Neuronal stem cell (in vitro differentiated cells): ENCODE data around the gene PLA2G4A. TPM values are rescaled to one million over a fixed set of nuclear protein-coding genes. Genes with fewer than 3 reads are reported as not detected.

Experiments used
- DNase-seq: peaks from one replicate; pipeline ENCODE4 v3.0.0-alpha.2; 2013; ENCODE audit warnings: low spot score
- H2AFZ ChIP-seq: one replicate; pipeline ENCODE4 v1.6.1; 2013; ENCODE audit warnings: mild to moderate bottlenecking, low read length, inconsistent platforms
- H2AK5ac ChIP-seq: 2 replicates; pipeline ENCODE4 v1.6.1; 2013; ENCODE audit warnings: low read depth, mild to moderate bottlenecking, inconsistent platforms, low read length, moderate library complexity, mixed read lengths
- H2BK120ac ChIP-seq: 2 replicates; pipeline ENCODE4 v1.6.1; 2013; ENCODE audit warnings: low read depth, mild to moderate bottlenecking, inconsistent platforms, low read length, moderate library complexity, mixed read lengths
- H2BK12ac ChIP-seq: one replicate; pipeline ENCODE4 v1.6.1; 2013; ENCODE audit warnings: low read length, inconsistent platforms
- H2BK15ac ChIP-seq: 2 replicates; pipeline ENCODE4 v1.6.1; 2013; ENCODE audit warnings: mild to moderate bottlenecking, low read length, inconsistent platforms, mixed read lengths
- H2BK5ac ChIP-seq: one replicate; pipeline ENCODE4 v1.6.1; 2013; ENCODE audit warnings: inconsistent platforms, mild to moderate bottlenecking, low read length, moderate library complexity
- H3K14ac ChIP-seq: one replicate; pipeline ENCODE4 v1.6.1; 2013; ENCODE audit warnings: low read length, inconsistent platforms
- H3K18ac ChIP-seq: 2 replicates; pipeline ENCODE4 v1.6.1; 2013; ENCODE audit warnings: low read length, inconsistent platforms
- H3K23ac ChIP-seq: 2 replicates; pipeline ENCODE4 v1.6.1; 2013; ENCODE audit warnings: low read depth, mild to moderate bottlenecking, mixed read lengths, low read length, inconsistent platforms; ENCODE audit not compliant: poor library complexity
- H3K27ac ChIP-seq: replicated peaks from 3 replicates; pipeline ENCODE4 v1.5.1; 2013; ENCODE audit warnings: low read length, inconsistent platforms
- H3K27me3 ChIP-seq, 3 experiments: 2 replicates each; pipeline ENCODE4 v1.6.1; 2013; ENCODE audit warnings: low read length in 3 of 3, mild to moderate bottlenecking in 2 of 3, inconsistent platforms in 1 of 3, low read depth in 1 of 3, mixed read lengths in 1 of 3, moderate library complexity in 1 of 3; ENCODE audit not compliant: control insufficient read depth in 3 of 3, insufficient read depth in 3 of 3
- H3K36me3 ChIP-seq, 2 donors: replicated peaks in 1 of 2; 2 replicates each; pipeline ENCODE4 v1.6.1; 2013; ENCODE audit warnings: low read length in 2 of 2; ENCODE audit not compliant: control insufficient read depth in 2 of 2, insufficient read depth in 2 of 2
- H3K4ac ChIP-seq: 2 replicates; pipeline ENCODE4 v1.6.1; 2013; ENCODE audit warnings: inconsistent platforms, mild to moderate bottlenecking, low read length, moderate library complexity
- H3K4me1 ChIP-seq, 2 donors: 1 replicate in 1 of 2; 2 replicates in 1 of 2; pipeline ENCODE4 v1.6.1; 2013; ENCODE audit warnings: low read length in 2 of 2, low read depth in 1 of 2; ENCODE audit not compliant: control insufficient read depth in 2 of 2, insufficient read depth in 1 of 2
- H3K4me2 ChIP-seq: one replicate; pipeline ENCODE4 v1.6.1; 2013; ENCODE audit warnings: mild to moderate bottlenecking, low read length, inconsistent platforms; ENCODE audit not compliant: insufficient read depth, poor library complexity, severe bottlenecking
- H3K4me3 ChIP-seq, 2 donors: 2 replicates each; pipeline ENCODE4 v1.5.1; 2013; ENCODE audit warnings: low read length in 2 of 2, mild to moderate bottlenecking in 2 of 2, inconsistent platforms in 1 of 2, moderate library complexity in 1 of 2
- H3K79me1 ChIP-seq: one replicate; pipeline ENCODE4 v1.6.1; 2013; ENCODE audit warnings: low read depth, mild to moderate bottlenecking, inconsistent platforms, low read length, moderate library complexity
- H3K9ac ChIP-seq: one replicate; pipeline ENCODE4 v1.6.1; 2013; ENCODE audit warnings: mild to moderate bottlenecking, low read depth, low read length, inconsistent platforms; ENCODE audit not compliant: poor library complexity
- H3K9me3 ChIP-seq, 2 donors: replicated peaks in 1 of 2; 2 replicates each; pipeline versions ENCODE3 to v1.6.1; 2013; ENCODE audit warnings: low read length in 2 of 2, mild to moderate bottlenecking in 2 of 2, inconsistent platforms in 1 of 2, low read depth in 1 of 2, mixed read lengths in 1 of 2, moderate library complexity in 1 of 2; ENCODE audit not compliant: control insufficient read depth in 2 of 2, insufficient read depth in 1 of 2
- H4K8ac ChIP-seq: one replicate; pipeline ENCODE4 v1.6.1; 2013; ENCODE audit warnings: low read depth, mild to moderate bottlenecking, inconsistent platforms, low read length, moderate library complexity
- H4K91ac ChIP-seq: one replicate; pipeline ENCODE4 v1.6.1; 2013; ENCODE audit warnings: low read length, low read depth, mild to moderate bottlenecking, inconsistent platforms; ENCODE audit not compliant: poor library complexity
- WGBS, 2 donors: extraction: QIAGEN DNeasy Blood & Tissue Kit; methylation state at CpG; one replicate each; pipeline ENCODE4 v1.1.7; 2013; ENCODE audit warnings: missing lambda C conversion rate in 2 of 2, mixed read lengths in 1 of 2; ENCODE audit not compliant: insufficient read length in 2 of 2, insufficient replicate concordance in 1 of 2; ENCODE audit errors: extremely low coverage in 2 of 2; 5-methylcytosine and 5-hydroxymethylcytosine counted together
- polyA plus RNA-seq, 2 experiments: library from polyadenylated mRNA; stranded (reverse); fragments of 200-250 nt; gene quantifications; one replicate each; pipeline ENCODE4 v1.2.3, GENCODE V29; 2013

PLA2G4A gene
- 0.77 TPM for polyA plus RNA-seq (2013, experiment 1 of 2)
- 0.86 TPM for polyA plus RNA-seq (2013, experiment 2 of 2)

DNA sequence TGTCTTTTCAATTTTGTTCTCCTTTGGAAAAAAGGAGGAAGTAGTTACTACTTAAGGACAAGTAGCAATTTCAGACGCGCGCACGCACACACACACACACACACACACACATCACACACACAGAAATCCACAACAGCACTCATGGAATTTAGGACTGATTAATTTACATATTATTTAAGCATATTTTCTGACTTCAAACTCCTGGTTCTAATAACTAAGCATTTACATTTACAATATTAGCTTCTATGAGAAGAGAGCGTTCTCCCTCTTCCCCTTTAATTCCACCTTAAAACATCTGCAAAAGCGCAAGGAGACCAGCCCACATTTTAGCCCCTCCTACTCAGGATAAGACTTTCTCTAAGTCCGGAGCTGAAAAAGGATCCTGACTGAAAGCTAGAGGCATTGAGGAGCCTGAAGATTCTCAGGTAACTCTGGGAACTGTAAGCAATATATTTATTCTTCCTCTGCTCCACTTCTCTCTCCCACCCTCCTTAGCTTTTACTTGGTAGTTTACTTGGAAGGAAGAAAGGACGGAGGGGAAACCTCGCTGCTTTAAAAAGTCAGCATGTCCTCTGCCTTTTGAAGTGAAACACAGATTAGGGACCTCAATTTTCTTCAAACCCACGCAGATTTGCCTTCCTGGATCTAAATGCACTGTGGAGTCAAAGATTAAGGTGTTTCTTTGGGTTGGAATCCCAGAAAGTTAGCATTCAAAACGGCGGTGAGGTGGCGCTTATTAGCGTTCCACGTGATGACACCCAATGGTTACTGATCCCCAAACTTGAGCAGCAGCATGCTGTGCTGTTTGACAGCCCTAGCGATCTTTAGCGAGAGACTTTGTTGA is at the start of gene PLA2G4A:
PLA2G4A (plus strand) TSS at position 339 of the 844 bp plus-strand sequence. CDS start 25,406 bp downstream, outside the sequence.
- WGBS, 2 donors, result no CpG with 5 or more reads among the region's 17 CpGs
- no peak for DNase-seq
- no peaks in the 10 kb centered on the region for H3K36me3 ChIP-seq

DNA sequence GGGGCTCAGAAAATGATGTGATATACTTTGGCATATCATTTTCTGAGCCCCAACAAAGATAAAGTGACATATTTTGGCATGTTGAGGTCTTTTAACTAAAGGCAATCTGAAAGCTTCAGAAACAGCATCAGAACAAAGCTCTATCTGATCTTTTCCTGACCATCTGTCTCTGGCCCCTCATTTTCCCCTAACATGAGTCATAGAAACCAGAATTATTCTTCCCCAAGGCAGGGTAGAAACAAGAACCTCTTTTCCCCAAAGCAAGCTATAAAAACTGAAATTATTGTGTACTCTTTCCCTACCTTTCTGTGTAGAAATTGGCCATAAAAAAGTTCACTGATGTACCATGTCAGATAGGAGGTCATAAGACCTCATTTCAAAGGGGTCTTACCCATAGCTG is 48.7 kb upstream of the PLA2G4A start:
- no peak for DNase-seq
- no peaks in the 10 kb centered on the region for H3K4me1 ChIP-seq
- H3K36me3 ChIP-seq, result no peaks in the 10 kb centered on the region
- H4K8ac ChIP-seq, result no peak overlapping the region
- H2BK12ac ChIP-seq, result no peak overlapping the region
- H4K91ac ChIP-seq, result no peak overlapping the region
- H3K9ac ChIP-seq, result no peak overlapping the region
- H2AFZ ChIP-seq, result no peak overlapping the region
- H3K4me3 ChIP-seq, result no peak overlapping the region
- no peak overlapping the region for H2BK120ac ChIP-seq
- H2AK5ac ChIP-seq, result no peak overlapping the region
- no peaks in the 10 kb centered on the region for H3K79me1 ChIP-seq
- H3K27ac ChIP-seq, result no peak overlapping the region
- no peak overlapping the region for H3K4me2 ChIP-seq
- no peak overlapping the region for H3K18ac ChIP-seq
- H2BK5ac ChIP-seq, result no peak overlapping the region
- no peaks in the 10 kb centered on the region for H3K27me3 ChIP-seq
- no peak overlapping the region for H3K14ac ChIP-seq
- H3K4ac ChIP-seq, result no peak overlapping the region
- no peaks in the 10 kb centered on the region for H3K9me3 ChIP-seq
- H3K23ac ChIP-seq, result no peak overlapping the region
- no peak overlapping the region for H2BK15ac ChIP-seq

More for the DNA sequence above, at the start of gene PLA2G4A:
- no peak within 1 kb of the TSS for H3K27ac ChIP-seq
- no peak within 1 kb of the TSS for H3K9ac ChIP-seq
- H4K8ac ChIP-seq, result no peak within 1 kb of the TSS
- H3K14ac ChIP-seq, result no peak within 1 kb of the TSS
- H3K79me1 ChIP-seq, result no peaks in the 10 kb centered on the region
- no peak within 1 kb of the TSS for H2BK12ac ChIP-seq
- peak within 1 kb of the TSS; percentile 92 for H2AFZ ChIP-seq
- H3K4me1 ChIP-seq, result peaks cover 0 to 2% of the 10 kb centered on the region in 2 donors
- peak within 1 kb of the TSS; percentile 26 to 68 for H3K4me3 ChIP-seq
- no peak within 1 kb of the TSS for H2BK15ac ChIP-seq
- no peak within 1 kb of the TSS for H3K23ac ChIP-seq
- no peak within 1 kb of the TSS for H2BK5ac ChIP-seq
- peak within 1 kb of the TSS; percentile 60 for H3K4me2 ChIP-seq
- H3K9me3 ChIP-seq, result no peaks in the 10 kb centered on the region
- H2AK5ac ChIP-seq, result no peak within 1 kb of the TSS
- H3K18ac ChIP-seq, result no peak within 1 kb of the TSS
- no peak within 1 kb of the TSS for H2BK120ac ChIP-seq
- peaks cover 0 to 3% (median 0%) of the 10 kb centered on the region in 3 experiments for H3K27me3 ChIP-seq
- no peak within 1 kb of the TSS for H3K4ac ChIP-seq
- no peak within 1 kb of the TSS for H4K91ac ChIP-seq

DNA sequence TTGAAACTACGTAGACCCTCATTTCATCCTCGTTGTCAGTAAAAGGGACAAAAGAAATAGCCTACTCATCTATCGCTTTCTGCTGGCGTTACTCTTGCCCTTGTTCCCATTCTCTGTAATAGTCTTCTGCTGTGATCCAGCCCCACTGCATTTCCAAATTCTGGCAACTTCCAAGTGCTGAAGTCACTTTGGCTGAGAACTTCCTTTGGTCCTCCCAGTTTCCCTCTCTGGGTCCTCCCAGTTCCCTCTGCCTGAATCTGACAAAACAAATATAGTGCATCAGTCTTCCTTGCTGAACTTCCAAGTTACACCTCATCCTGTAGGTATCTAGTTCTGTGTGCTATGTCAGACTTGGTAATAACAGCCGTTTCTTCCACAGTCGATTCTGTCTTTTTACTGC is 47.0 kb upstream of the PLA2G4A start:
- Histone ChIP-seq H3K14ac (no peak overlapping the region), H3K9ac (no peak overlapping the region)
- no CpG with 5 or more reads among the region's 6 CpGs for WGBS, 2 donors

DNA sequence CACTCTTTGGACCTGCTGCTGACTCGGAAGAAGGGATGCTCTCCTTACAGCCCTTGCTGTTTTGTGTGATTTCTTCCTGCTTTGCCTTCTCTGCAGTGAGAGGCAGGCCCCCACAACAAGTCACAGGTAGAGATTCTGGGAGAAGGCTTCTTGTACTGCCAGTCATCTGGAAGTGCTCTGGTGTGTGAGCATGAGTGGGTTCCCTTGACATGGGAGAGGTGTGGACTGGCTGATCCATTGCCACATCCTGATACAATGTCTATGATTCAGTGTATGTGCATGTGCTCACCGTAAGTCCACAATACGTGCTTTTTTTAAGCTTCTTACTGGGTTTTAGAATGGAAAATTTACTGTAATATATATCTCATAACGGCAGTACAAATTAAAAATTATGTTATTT is 46.0 kb upstream of the PLA2G4A start:
- H3K36me3 ChIP-seq, result no peaks in the 10 kb centered on the region

More for the DNA sequence above, 47.0 kb upstream of the PLA2G4A start:
- Histone ChIP-seq H2BK12ac (no peak overlapping the region), H3K9me3 (no peaks in the 10 kb centered on the region), H3K4me1 (no peaks in the 10 kb centered on the region), H3K79me1 (no peaks in the 10 kb centered on the region), H3K36me3 (no peaks in the 10 kb centered on the region), H3K23ac (no peak overlapping the region), H3K4me2 (no peak overlapping the region), H3K4me3 (no peak overlapping the region), H3K27me3 (no peaks in the 10 kb centered on the region), H3K27ac (no peak overlapping the region), H3K4ac (no peak overlapping the region), H4K91ac (no peak overlapping the region), H2BK5ac (no peak overlapping the region), H4K8ac (no peak overlapping the region), H3K18ac (no peak overlapping the region), H2AFZ (no peak overlapping the region), H2AK5ac (no peak overlapping the region), H2BK120ac (no peak overlapping the region), H2BK15ac (no peak overlapping the region)
- no peak for DNase-seq

More for the DNA sequence above, 46.0 kb upstream of the PLA2G4A start:
- Histone ChIP-seq H3K79me1 (no peaks in the 10 kb centered on the region), H2AFZ (no peak overlapping the region), H3K27me3 (no peaks in the 10 kb centered on the region), H2AK5ac (no peak overlapping the region), H2BK120ac (no peak overlapping the region), H3K14ac (no peak overlapping the region), H3K9me3 (no peaks in the 10 kb centered on the region), H3K18ac (no peak overlapping the region), H3K9ac (no peak overlapping the region), H4K91ac (no peak overlapping the region), H3K4me3 (no peak overlapping the region), H2BK12ac (no peak overlapping the region), H4K8ac (no peak overlapping the region), H2BK15ac (no peak overlapping the region), H3K4me2 (no peak overlapping the region), H2BK5ac (no peak overlapping the region), H3K27ac (no peak overlapping the region), H3K4me1 (no peaks in the 10 kb centered on the region), H3K23ac (no peak overlapping the region), H3K4ac (no peak overlapping the region)
- no CpG with 5 or more reads among the region's 4 CpGs for WGBS, 2 donors
- DNase-seq, result no peak
